GM18520 (cell line): ENCODE results near the gene HSPA1B.
"Not testable (repeated sequence)": the region's sequence is repeated elsewhere in the genome, so short reads cannot be mapped to it uniquely, and the experiment has no call there.

Source experiments
- ATAC-seq: cut with Tn5 transposase; IDR thresholded peaks from one replicate; pipeline ENCODE4 v1.9.1; 2021; ENCODE audit not compliant: unreplicated experiment

The HSPA1B gene

DNA sequence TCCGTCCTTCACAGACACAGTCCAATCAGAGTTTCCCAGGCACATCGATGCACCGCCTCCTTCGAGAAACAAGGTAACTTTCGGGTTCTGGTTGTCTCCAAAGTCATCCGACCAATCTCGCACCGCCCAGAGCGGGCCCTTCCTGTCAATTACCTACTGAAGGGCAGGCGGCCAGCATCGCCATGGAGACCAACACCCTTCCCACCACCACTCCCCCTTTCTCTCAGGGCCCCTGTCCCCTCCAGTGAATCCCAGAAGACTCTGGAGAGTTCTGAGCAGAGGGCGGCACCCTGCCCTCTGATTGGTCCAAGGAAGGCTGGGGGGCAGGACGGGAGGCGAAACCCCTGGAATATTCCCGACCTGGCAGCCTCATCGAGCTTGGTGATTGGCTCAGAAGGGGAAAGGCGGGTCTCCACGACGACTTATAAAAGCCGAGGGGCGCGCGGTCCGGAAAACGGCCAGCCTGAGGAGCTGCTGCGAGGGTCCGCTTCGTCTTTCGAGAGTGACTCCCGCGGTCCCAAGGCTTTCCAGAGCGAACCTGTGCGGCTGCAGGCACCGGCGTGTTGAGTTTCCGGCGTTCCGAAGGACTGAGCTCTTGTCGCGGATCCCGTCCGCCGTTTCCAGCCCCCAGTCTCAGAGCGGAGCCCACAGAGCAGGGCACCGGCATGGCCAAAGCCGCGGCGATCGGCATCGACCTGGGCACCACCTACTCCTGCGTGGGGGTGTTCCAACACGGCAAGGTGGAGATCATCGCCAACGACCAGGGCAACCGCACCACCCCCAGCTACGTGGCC is at the start of gene HSPA1B:
TSS of gene HSPA1B (plus strand) at position 453 of the 794 bp plus-strand sequence. CDS start at position 666, 213 bp downstream.
- ATAC-seq, result peak; percentile 46

DNA sequence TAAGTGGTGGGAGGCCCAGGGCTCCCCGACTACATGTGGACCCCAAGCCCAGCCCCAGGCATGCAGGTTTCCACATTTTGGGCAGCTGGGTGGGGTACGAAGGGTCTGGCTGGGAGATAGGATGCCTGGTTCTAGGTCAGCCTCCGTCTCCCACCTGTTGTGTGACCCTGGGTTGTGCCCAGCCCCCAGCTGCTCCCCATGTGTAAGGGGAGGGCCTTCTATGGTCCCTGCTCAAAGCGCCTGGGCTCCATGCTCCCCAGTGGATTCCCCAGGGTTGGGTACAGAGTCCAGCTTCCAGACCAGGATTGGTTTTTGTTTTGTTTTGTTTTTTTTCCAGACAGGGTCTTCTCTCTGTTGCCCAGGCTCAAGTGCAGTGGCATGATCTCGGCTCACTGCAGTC is 49.3 kb upstream of the HSPA1B start:
- ATAC-seq, result no peak

DNA sequence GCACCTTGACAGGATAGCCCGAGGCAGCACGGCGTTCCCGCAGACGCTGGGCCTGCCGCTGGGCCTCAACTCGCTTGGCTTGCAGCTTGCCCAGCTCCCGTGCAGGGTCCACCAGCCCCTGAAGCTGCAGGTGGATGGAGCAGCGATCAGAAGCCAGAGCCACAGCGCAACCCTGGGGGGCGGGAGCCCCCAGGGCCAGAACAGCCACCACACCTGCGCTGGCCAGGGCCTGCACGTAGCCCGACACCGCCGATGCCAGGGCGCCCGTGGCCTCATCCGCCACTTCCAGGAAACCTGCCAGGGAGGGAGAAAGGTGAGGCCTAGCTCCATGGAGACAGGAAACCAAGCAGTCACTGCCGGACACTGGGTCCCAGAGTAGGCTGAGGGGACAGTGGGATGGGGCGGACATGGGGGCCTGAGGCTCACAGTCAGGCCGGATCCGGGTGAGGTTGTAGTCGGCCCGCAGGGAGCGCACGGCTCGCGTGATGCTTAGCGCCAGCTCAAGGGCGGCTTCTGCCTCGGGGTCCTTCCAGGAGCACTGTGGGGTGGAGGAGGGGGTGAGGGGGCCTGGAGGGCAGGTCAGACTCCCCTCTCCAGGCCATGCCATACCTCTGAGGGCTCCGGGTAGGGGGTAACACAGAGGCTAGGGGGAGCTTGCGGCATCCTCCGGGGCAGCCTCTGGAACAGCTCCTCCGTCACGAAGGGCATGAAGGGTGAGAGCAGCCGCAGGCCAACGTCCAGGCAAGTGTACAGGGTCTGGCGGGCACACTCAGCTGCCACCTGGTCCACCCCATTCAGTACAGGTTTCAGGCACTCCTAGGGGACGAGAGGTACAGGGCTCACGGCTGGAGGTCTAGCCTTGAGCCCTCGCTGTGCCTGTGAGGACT is 48.3 kb upstream of the HSPA1B start:
- no peak for ATAC-seq

DNA sequence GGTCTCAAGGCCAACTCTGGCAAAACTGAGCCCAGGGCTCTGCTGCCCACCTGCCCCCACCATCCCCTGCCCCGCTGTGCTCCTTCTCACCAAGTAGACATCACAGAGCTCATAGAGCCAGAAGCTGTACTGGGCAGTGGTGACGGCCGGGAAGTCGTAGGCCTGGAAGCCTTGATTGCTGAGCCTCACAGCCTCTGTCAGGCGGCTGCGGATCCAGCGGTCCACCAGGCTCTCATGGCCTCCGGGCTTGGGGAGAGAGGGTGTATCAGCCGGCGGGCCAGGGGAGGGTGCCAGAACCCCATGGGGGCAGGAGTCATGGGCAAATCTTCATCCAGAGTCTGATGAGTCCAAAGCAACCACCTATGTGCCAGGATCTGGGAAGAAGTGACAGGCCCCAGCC is 47.6 kb upstream of the HSPA1B start:
- ATAC-seq, result no peak

DNA sequence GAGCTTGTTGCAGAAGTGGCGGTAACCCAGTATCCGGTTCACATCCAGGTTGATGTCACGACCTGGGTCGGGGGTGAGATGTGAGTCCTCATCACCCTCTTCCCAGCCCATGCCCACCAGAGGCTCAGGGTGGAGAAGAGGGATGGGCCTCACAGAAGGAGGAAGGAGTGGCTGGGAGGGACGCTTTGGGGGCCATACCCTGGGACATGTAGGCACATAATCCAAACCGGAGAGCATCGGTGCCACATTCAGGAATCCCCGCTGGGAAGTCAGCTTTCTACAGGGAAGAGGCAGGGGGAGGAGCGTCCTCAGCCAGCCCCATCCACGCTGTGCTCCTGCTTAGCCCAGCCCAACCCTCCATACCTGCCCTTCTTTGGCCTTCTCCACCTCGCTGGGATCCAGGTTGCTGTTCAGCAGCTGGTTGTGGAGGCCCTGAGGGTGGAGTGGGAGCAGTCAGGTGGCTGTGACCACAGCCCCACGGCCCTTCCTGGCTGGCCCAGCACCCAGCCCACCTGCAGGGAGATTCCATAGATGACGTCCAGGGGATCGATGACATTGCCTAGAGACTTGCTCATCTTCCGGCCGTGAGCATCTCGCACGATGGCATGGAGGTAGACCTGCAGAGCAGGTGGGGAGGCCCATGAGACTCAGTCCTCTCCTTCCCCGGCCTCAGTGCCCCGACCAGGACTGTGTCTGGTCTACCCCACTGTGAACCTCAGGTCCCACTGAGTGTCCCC is 46.9 kb upstream of the HSPA1B start:
- ATAC-seq, result no peak

DNA sequence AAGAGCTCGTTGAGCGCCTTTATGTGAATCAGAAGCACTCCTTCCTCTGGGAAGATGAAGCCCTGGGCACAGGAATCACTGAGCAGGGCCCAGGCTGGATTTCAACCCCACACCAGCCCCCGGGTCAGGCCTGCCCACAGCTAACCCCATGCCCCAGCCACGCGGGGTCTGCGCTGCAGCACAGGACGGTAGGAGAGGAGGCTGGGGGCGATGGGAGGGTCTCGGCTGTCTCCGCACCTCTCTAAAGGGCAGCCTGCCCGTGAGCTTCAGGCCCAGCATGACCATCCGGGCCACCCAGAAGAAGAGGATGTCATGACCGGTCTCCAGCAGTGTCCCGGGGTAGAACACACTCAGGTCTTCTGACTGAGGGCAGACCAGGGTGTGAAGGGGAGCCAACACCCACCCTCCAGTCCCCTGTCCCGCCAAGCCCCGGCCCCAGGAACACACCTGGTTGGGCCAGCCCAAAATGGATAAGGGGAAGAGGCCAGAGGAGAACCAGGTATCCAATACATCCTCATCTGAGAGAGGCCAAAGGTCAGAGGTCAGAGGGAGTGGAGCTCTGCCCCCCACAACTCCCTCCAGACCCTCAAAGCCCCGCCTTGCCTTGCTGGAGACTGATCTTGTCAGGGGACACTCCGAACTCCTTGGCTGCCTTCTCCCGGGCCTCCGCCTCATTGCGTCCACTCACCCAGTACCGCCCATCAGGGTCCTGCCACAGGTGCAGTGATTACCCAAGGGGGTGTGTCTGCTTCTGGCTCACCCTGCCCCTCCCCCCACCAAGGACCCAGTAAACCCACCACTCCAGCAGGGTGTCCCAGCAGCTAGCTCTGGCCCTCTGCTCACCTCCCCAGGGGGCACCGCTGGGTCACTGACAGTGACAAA is 46.1 kb upstream of the HSPA1B start:
- no peak for ATAC-seq

DNA sequence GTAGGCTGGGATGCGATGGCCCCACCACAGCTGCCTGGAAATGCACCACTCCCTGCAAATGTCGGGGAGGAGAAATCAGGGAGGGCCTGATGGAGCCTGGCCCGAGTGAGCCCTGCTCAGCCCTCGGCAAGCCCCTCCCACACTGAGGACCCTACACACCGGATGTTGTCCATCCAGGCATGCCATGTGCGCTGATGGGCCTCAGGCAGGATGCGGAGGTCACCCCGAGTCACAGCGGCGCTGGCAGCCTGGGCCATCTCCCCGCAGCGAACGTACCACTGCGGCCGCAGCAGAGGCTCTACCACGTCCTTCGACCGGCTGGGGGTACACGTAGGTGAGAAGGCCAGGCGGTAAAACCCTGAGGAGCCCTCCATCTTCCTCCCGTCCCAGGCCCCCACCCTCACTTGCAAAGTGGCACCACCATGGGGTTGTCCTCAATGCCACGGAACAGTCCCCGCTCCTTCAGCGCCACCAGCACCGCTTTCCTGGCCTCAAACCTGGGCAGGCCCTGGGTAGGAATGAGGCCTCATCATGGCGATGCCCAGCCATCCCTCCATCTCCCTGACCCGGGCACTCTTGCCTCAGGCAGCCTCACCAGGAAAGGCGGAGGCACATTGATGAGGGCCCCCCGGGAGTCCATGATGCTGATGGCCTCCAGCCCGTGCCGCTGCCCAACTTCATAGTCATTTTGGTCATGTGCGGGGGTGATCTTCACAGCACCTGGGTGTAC is 45.2 kb upstream of the HSPA1B start:
- ATAC-seq, result no peak

DNA sequence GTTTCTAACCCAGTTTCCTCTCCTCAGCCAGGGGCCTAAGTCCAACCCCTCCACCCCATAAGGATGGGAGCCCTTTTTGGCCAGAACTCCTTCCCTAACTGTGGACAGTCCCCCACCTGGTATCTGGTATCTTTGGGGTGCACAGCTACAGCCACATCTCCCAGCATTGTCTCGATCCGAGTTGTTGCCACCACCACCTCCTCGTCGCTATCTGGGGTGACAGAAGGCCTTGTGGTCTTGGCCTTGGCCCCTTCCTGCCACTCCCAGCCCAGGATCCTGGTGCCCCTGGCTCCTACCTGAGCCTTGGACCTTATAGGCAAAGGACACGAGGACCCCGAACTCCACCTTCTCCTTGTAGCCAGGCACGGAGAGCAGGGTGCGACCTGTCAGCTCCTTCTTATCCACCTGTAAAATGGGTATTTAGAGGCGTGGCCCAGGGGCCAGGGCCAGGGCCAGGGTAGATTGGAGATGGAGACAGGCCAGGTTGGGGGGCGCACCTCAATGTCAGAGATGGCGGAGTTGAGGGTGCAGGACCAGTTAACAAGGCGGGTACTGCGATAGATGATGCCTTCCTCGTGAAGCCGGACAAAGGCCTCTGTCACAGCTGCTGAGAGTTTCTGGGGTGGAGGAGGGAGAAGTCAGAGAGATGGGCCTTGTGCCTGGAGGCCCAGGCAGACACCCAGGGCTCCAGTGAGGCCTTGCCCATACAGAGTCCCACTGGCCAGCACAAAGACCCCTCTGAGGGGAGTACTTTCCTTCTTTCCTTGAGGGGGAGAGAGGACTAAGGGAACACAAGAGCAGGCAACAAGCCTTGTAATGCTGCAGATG is 43.2 kb upstream of the HSPA1B start:
- ATAC-seq, result no peak

DNA sequence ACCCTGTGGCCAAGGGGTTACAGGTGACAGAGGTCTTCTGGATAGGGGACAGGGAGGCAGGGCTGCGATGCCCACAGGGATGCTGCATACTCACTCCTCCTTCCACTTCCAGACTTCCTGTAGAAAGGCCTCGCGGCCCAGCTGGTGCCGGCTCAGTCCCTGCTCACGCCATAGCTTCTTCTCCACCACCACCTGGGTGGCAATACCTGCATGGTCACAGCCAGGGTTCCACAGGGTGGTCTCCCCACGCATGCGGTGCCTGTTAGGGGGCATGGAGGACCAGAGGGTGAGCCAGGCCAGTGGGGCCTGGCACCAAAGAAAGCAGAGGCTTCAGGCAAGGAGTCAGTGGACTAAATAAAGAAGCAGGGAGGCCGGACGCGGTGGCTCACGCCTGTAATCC is 42.1 kb upstream of the HSPA1B start:
- ATAC-seq, result no peak

DNA sequence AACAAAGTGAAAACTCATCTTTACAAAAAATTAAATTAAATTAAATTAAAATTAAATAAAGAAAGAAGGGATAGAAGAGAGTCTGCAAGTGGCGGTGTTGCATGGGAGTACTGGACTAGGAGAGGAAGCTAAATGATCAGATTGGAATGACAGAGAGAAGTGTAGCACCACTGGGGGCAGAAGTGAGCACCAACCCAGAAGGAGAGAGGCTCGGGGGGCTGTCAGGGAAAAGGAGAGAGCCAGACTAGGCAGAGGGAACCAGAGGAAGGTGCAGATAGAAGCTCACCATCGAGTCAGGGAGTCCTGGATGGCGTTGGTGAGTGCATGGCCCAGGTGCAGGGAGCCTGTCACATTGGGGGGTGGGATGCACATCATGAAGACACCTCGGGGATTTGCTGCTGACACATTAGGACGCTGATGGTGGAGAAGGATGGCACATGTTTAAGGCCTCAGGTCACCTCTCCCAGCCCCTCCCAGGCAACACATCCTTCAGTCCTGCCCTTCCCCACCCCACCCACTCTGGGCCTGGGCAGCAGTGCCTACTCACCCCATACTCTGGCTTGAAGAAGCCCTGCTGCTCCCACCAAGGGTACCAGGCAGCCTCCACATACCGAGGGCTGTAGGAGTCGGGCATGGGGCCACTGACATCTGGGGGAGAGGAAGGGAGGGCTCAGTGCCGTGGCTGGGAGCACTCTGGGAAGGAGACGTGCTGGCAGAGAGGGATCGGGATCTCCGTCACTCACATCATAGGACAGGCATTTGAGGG is 36.0 kb upstream of the HSPA1B start:
- ATAC-seq, result no peak

DNA sequence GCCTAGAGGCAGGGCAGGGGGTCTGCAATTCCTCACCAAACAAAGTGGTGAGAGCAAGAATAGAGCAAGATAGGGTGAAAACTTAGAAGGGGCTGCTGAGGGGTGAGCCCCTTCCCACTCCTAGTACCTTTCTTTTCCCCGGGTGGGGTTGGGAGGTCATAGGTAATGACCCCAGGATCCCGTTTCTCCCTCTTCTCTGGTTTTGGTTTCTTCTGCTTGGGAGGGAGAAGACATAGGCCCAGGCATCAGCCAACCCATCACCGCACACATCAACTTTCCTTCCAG is 35.5 kb upstream of the HSPA1B start:
- ATAC-seq, result no peak

DNA sequence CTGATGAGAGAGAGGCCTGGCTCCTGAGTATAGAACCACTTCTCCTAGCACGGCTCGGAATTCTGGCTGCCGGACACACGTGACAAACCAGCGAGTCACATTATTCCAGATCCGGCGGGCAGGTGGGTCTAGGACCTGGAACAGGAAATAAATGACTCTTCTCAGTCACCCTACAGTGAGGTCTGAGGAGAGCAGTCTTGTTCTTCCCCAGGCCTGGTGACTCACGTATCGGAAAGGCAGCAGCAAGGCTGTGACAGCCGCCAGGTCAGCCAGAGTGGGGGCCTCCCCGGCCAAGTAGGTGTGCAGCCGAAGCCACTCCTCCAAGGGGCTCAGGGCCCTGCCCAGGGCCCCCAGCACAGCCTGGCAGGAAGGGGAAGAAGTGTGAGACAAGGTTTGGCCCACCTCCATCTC is 34.8 kb upstream of the HSPA1B start:
- ATAC-seq, result no peak

DNA sequence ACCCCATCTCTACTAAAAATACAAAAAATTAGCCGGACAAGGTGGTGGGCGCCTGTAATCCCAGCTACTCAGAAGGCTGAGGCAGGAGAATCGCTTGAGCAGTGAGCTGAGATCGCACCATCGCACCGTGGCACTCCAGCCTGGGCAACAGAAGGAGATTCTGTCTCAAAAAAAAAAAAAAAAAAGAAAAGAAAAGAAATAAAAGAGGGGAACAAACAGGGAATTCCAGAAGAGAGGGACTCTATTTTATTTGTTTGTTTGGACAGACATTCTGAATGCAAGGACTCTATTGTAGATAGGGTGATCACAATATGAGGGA is 33.7 kb upstream of the HSPA1B start:
- not testable (repeated sequence) for ATAC-seq

DNA sequence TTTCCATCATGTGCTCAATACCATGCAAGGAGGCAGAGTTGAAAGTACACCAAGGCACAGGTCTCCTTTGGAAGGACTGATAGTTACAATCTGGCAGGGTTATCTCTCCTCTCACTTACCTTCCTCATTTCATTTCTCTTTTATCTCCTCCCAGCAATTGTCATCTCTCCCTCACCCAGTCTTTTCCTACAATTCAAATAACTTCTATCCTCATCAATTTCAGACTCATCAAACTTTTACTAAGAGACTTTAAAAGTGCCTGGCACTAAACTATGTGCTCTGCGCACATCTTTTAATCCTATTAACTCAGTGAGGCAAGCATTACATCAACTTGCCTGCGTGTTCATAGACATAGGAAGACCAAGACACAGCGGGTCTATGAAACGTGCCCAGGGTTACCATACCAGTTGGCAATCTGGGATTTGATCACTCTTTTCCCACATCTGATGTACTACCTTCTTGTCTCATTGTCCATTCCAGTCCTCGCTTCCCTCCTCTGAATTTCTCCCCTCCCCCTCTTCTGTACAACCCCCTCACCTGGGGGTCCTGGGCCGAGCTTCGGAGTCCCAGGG is 33.2 kb upstream of the HSPA1B start:
- no peak for ATAC-seq

DNA sequence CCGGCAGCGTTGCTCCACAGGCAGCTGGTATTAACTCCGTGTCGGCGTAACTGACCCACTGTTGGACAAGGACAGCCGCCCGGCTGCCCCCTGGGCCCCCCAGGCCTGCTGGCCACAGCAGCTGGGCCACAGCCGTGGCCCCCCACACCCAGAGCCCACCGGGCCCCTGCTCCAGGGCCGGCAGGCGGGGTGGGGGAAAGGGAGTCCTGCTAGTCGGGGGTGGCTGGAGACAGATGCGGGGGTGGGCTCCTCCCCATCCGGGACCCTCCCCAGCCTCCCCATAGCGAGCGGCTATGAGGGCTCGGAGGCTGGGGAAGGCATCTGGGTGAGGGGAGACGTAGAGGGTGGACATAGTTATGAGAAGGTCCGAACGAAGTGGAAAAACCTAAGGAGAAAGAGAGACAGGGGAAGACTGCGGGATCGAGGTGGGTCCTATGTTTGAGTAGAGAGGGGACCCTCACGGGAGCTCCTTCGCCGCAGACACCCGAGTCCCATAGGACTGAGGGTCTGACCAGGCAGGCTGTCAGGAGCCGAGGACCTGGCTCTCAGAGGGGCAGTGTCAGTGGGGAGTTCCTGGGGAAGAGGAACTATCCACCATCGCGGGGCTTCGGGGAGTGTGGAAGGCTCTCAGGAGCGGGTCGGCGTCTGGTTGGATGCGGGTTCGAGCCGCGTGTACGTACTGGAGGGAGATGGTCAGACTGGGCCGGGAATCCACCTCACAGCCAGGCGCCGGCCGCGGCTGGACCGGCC is 32.5 kb upstream of the HSPA1B start:
- ATAC-seq, result no peak

DNA sequence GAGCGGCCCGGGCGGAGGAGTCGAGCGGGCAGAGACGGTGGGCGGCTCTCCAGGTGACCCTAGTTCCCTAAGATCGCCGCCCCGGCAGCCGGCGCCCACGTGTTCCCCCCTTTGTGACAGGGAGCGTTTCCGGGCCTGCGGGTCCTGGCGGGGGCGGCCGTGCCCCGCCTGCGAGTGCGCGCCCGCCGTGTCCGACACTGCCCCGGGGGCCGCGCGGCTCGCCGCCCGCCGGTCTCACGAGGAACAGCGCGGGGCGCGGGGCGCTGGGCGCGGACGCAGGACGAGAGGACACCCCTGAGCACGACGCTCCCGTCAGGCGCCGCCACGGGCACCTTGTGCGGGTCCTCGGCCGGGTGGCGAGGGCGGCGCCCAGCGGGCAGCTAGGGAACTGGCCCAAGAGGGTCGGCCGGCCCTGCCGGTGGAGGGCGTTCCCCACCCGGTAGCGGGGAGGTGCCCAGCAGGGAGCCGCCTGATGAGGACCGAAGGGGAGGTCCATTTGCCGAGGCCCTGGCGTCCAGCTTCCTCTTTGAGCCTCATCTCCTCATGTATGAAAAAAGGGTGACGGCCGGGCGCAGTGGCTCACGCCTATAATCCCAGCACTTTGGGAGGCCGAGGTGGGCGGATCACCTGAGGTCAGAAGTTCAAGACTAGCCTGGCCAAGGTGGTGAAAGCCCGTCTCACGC is 31.8 kb upstream of the HSPA1B start, which contains the start of gene VARS1:
TSS of gene VARS1 (minus strand) at position 137 of the 683 bp plus-strand sequence. CDS start 535 bp downstream, outside the sequence.
- peak; percentile 79 for ATAC-seq

DNA sequence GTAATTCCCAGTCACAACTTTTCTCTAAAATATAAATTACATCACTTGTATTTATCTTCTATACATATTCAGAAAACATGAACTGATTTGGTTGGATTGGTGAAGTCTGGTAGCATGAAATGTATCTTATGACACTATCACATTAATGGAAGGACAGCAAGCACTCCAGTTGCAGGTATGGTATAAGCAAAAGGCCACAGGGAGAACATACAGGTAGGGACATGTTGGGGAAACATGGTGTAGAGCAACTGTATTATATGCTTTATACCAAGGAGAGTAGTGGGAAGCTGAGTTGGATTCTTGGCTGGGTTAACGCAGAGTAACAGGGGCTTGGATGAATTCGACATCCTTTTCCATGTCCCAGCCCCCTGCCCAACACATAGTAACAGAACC is 30.5 kb upstream of the HSPA1B start:
- no peak for ATAC-seq
